Measurements from ENCODE around the gene DNER.

DNA sequence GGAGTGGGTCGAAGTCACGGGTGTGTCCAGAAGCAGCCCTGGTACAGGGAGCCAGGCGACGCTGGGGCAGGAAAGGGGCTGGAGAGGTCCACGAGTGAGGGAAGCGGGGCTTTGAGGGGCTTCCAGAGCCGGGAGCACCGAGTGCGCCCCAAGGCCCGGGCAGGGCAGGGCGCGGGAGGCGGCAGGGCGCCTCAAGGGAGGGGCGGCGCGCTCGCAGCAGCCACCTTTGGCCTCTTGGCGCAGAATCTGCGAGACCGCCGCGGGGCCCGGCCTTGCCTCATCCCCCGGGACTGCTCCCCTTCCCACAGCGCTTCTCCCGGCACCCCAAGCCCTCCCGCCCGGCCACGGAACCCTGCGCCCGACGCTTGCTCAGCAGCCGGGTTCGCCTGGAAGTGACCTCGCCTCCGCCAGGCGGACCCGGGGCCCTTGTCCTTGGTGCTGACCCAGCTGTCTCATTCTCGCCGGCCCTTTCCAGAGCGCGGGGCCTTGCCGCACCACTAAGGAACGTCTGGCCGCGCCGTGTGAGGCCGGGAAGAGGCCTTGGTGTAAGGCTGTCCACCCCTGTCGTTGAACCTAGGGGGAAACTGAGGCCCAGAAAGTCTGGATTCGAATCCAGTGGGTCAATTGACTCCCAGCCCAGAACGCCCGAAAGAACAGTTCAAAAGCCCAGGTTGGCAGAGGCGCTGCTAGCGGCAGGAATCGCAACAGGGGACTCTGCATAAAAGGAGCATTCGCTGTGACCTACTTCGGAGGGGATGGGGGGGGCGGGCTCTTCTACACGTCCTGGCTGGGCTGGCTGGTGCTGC, 584 bp upstream of the DNER start:
- TF ChIP-seq, protein P1, sequence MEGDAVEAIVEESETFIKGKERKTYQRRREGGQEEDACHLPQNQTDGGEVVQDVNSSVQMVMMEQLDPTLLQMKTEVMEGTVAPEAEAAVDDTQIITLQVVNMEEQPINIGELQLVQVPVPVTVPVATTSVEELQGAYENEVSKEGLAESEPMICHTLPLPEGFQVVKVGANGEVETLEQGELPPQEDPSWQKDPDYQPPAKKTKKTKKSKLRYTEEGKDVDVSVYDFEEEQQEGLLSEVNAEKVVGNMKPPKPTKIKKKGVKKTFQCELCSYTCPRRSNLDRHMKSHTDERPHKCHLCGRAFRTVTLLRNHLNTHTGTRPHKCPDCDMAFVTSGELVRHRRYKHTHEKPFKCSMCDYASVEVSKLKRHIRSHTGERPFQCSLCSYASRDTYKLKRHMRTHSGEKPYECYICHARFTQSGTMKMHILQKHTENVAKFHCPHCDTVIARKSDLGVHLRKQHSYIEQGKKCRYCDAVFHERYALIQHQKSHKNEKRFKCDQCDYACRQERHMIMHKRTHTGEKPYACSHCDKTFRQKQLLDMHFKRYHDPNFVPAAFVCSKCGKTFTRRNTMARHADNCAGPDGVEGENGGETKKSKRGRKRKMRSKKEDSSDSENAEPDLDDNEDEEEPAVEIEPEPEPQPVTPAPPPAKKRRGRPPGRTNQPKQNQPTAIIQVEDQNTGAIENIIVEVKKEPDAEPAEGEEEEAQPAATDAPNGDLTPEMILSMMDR (IDR thresholded peaks at IDR 0.05) = no peak
- TF ChIP-seq EP300 (IDR thresholded peaks at IDR 0.05) = no peak
